ENCODE results near the gene PDE1C. TPM values are rescaled to one million over a fixed set of nuclear protein-coding genes. Genes with fewer than 3 reads are reported as not detected.
A peak's percentile ranks its signal among the peaks of the same experiment; 100 is the strongest.

PDE1C gene
- total and polyA plus RNA-seq, 8 donors, result 1.2 to 4.2 (median 2.2) TPM

GRCh38 chr7:32005577-32005976, 64.6 kb downstream of the PDE1C start:
- intact Hi-C loops (cut with DNase I), result no loop called here
- Histone ChIP-seq H3K4me1 (no peaks in the 10 kb centered on the region), H3K4me3 (no peak overlapping the region), H3K36me3 (no peaks in the 10 kb centered on the region), H3K9me3 (no peaks in the 10 kb centered on the region), H3K27me3 (no peaks in the 10 kb centered on the region), H3K27ac (no peak overlapping the region)
- ATAC-seq (no peak), FAIRE-seq (no peak), DNase-seq (no peak)
- no peak for TF ChIP-seq CTCF (IDR thresholded peaks at IDR 0.05)
- WGBS, 2 donors, result 88 to 92% methylated on average over 2 of the region's 2 CpGs

- Histone ChIP-seq H3K4me1 (no peaks in the 10 kb centered on the region), H3K4me3 (no peak overlapping the region), H3K9me3 (no peaks in the 10 kb centered on the region), H3K27me3 (no peaks in the 10 kb centered on the region), H3K27ac (no peak overlapping the region), H3K36me3 (no peaks in the 10 kb centered on the region)
- intact Hi-C loops (cut with DNase I), result no loop called here
- no peak for ATAC-seq
- 91% methylated on average over 4 of the region's 4 CpGs for WGBS, 2 donors
- no peak for TF ChIP-seq CTCF (IDR thresholded peaks at IDR 0.05)
- no peak for FAIRE-seq
- no peak for DNase-seq
These were observed 68.3 kb downstream of the PDE1C start for GRCh38 chr7:32001948-32002347.

GRCh38 chr7:31997423-31997822, 72.8 kb downstream of the PDE1C start:
- H3K36me3 ChIP-seq, result no peaks in the 10 kb centered on the region
- 82 to 86% methylated on average over 2 of the region's 2 CpGs for WGBS, 2 donors
- intact Hi-C loops (cut with DNase I), result no loop called here
- no peak overlapping the region for H3K4me3 ChIP-seq
- no peaks in the 10 kb centered on the region for H3K4me1 ChIP-seq
- ATAC-seq, result no peak
- no peak for DNase-seq
- no peak for FAIRE-seq
- H3K27ac ChIP-seq, result no peak overlapping the region
- no peaks in the 10 kb centered on the region for H3K27me3 ChIP-seq
- no peaks in the 10 kb centered on the region for H3K9me3 ChIP-seq
- no peak for TF ChIP-seq CTCF (IDR thresholded peaks at IDR 0.05)

GRCh38 chr7:31995134-31995533, 75.1 kb downstream of the PDE1C start:
- Histone ChIP-seq H3K4me1 (no peaks in the 10 kb centered on the region), H3K9me3 (no peaks in the 10 kb centered on the region), H3K27ac (no peak overlapping the region), H3K36me3 (no peaks in the 10 kb centered on the region), H3K27me3 (no peaks in the 10 kb centered on the region), H3K4me3 (no peak overlapping the region)
- no peak for TF ChIP-seq CTCF (IDR thresholded peaks at IDR 0.05)
- FAIRE-seq (no peak), ATAC-seq (no peak), DNase-seq (no peak)
- WGBS, 2 donors, result 95 to 96% methylated on average over 2 of the region's 2 CpGs
- intact Hi-C loops (cut with DNase I), result no loop called here

- no peak for DNase-seq
- Histone ChIP-seq H3K4me1 (no peaks in the 10 kb centered on the region), H3K36me3 (no peaks in the 10 kb centered on the region), H3K27ac (no peak overlapping the region), H3K27me3 (no peaks in the 10 kb centered on the region), H3K4me3 (no peak overlapping the region), H3K9me3 (no peaks in the 10 kb centered on the region)
- TF ChIP-seq CTCF (IDR thresholded peaks at IDR 0.05), result no peak
- peak in 1 of 4 donors; percentile 35 for ATAC-seq
- no peak for FAIRE-seq
- WGBS, 2 donors, result 55 to 71% methylated on average over 3 of the region's 3 CpGs
- intact Hi-C loops (cut with DNase I), result no loop called here
These were observed 78.4 kb downstream of the PDE1C start for GRCh38 chr7:31991846-31992245.

Data from pancreas (tissue), 10 donors.